Sigmoid colon (tissue), 7 donors: ENCODE measurements around the gene RIMBP2. TPM values are rescaled to one million over a fixed set of nuclear protein-coding genes. Genes with fewer than 3 reads are reported as not detected.

Experiments used
- DNase-seq: peaks from one replicate; pipeline ENCODE4 v3.0.0-alpha.2; 2019
- H3K27ac ChIP-seq, 4 donors: fragments of 200-600 bp; sonication (generic); one replicate each; pipeline ENCODE4 v1.5.1; 2016 to 2019; ENCODE audit warnings: mild to moderate bottlenecking in 1 of 4
- H3K27me3 ChIP-seq, 3 donors: fragments of 200-600 bp; sonication (generic); one replicate each; pipeline ENCODE4 v1.5.1; 2019; ENCODE audit warnings: mild to moderate bottlenecking in 1 of 3
- H3K36me3 ChIP-seq, 4 donors: fragments of 200-600 bp; sonication (generic); one replicate each; pipeline ENCODE4 v1.5.1; 2016 to 2019
- H3K4me1 ChIP-seq, 4 donors: fragments of 200-600 bp; sonication (generic); one replicate each; pipeline ENCODE4 v1.5.1; 2017 to 2019
- H3K4me3 ChIP-seq, 4 donors: fragments of 200-600 bp; sonication (generic); one replicate each; pipeline ENCODE4 v1.5.1; 2017 to 2019; ENCODE audit warnings: mild to moderate bottlenecking in 2 of 4, moderate library complexity in 1 of 4
- H3K9me3 ChIP-seq, 4 donors: fragments of 200-600 bp in 3 of 4; sonication (generic) in 3 of 4; one replicate each; pipeline versions ENCODE4 v1.5.1 to v1.6.1; 2013 to 2019
- CTCF ChIP-seq, 4 experiments: fragments of 450-650 bp in 3 of 4; fragments of 200-600 bp in 1 of 4; IDR thresholded peaks; one replicate each; pipeline ENCODE4 v1.5.1; 2016 to 2019; ENCODE audit warnings: antibody characterized with exemption in 4 of 4, mild to moderate bottlenecking in 3 of 4, moderate library complexity in 2 of 4
- EP300 ChIP-seq, 4 donors: sonication (generic); formaldehyde crosslinking; IDR thresholded peaks; one replicate each; pipeline ENCODE4 v1.6.1; 2017; ENCODE audit warnings: antibody characterized with exemption in 4 of 4
- POLR2A ChIP-seq, 2 donors: fragments of 450-650 bp; IDR thresholded peaks; one replicate each; pipeline ENCODE4 v1.6.1; 2016; ENCODE audit warnings: antibody characterized with exemption in 2 of 2, mild to moderate bottlenecking in 2 of 2, moderate library complexity in 2 of 2
- POLR2AphosphoS5 ChIP-seq, 4 donors: sonication (generic); formaldehyde crosslinking; IDR thresholded peaks; one replicate each; pipeline ENCODE4 v1.6.1; 2017; ENCODE audit warnings: antibody characterized with exemption in 4 of 4
- WGBS, 2 donors: extraction: QIAGEN DNeasy Blood & Tissue Kit; methylation state at CpG; one replicate each; pipeline ENCODE4 v1.1.7; 2013; 5-methylcytosine and 5-hydroxymethylcytosine counted together
- intact Hi-C: fragments of 100-400 bp; cut with DNase I; formaldehyde crosslinking; loops from one replicate; pipeline ENCODE4 v1.15.1; 2023
- polyA plus RNA-seq, 3 donors: library from polyadenylated mRNA; stranded (reverse); fragments of 200-250 nt; gene quantifications; one replicate each; pipeline ENCODE4 v1.2.3, GENCODE V29; 2013
- total RNA-seq, 4 donors: library from RNA; depleted of rRNA; stranded (reverse); fragments of >200 nt; gene quantifications; one replicate each; pipeline ENCODE4 v1.1.0, GENCODE V29; 2016
- donor health status: healthy with polysubstance abuse.
- donor health status: Bipolar disorder and iron deficiency.
- donor health status: healthy.

RIMBP2 gene
- total and polyA plus RNA-seq, 7 donors: under 0.01 to 5.5 (median 1.4) TPM

GRCh38 chr12:130614530-130614905 is 101.6 kb downstream of the RIMBP2 start:
- Histone ChIP-seq H3K9me3 (no peaks in the 10 kb centered on the region), H3K4me1 (no peaks in the 10 kb centered on the region), H3K27me3 (no peaks in the 10 kb centered on the region), H3K36me3 (no peaks in the 10 kb centered on the region), H3K27ac (no peak overlapping the region), H3K4me3 (no peak overlapping the region)
- intact Hi-C loops: no loop called here
- no peak for DNase-seq
- WGBS, 2 donors: 88 to 95% methylated on average over 5 of the region's 5 CpGs
- no peak for TF ChIP-seq EP300 (IDR thresholded peaks at IDR 0.05)
- no peak for TF ChIP-seq CTCF (IDR thresholded peaks at IDR 0.05)
- no peak for TF ChIP-seq POLR2A (IDR thresholded peaks at IDR 0.05)
- TF ChIP-seq POLR2AphosphoS5 (IDR thresholded peaks at IDR 0.05): no peak

GRCh38 chr12:130613831-130614529 is 102.1 kb downstream of the RIMBP2 start:
- no peaks in the 10 kb centered on the region for H3K27me3 ChIP-seq
- H3K27ac ChIP-seq: no peak overlapping the region
- WGBS, 2 donors: 81 to 89% methylated on average over 14 of the region's 14 CpGs
- no peak for DNase-seq
- H3K4me1 ChIP-seq: no peaks in the 10 kb centered on the region
- H3K4me3 ChIP-seq: no peak overlapping the region
- intact Hi-C loops: no loop called here
- no peaks in the 10 kb centered on the region for H3K9me3 ChIP-seq
- TF ChIP-seq CTCF (IDR thresholded peaks at IDR 0.05) (no peak), EP300 (IDR thresholded peaks at IDR 0.05) (no peak), POLR2AphosphoS5 (IDR thresholded peaks at IDR 0.05) (no peak), POLR2A (IDR thresholded peaks at IDR 0.05) (no peak)
- H3K36me3 ChIP-seq: no peaks in the 10 kb centered on the region

- H3K27me3 ChIP-seq: no peaks in the 10 kb centered on the region
- TF ChIP-seq CTCF (IDR thresholded peaks at IDR 0.05) (no peak), POLR2AphosphoS5 (IDR thresholded peaks at IDR 0.05) (no peak), POLR2A (IDR thresholded peaks at IDR 0.05) (no peak), EP300 (IDR thresholded peaks at IDR 0.05) (no peak)
- no peaks in the 10 kb centered on the region for H3K36me3 ChIP-seq
- H3K4me3 ChIP-seq: no peak overlapping the region
- H3K27ac ChIP-seq: no peak overlapping the region
- DNase-seq: peak; percentile 40
- intact Hi-C loops: no loop called here
- no peaks in the 10 kb centered on the region for H3K4me1 ChIP-seq
- H3K9me3 ChIP-seq: no peaks in the 10 kb centered on the region
- 91 to 96% methylated on average over 14 of the region's 14 CpGs for WGBS, 2 donors
Measured at GRCh38 chr12:130613131-130613530, 103.0 kb downstream of the RIMBP2 start.

- intact Hi-C loops: no loop called here
- no peaks in the 10 kb centered on the region for H3K4me1 ChIP-seq
- 91 to 92% methylated on average over 39 of the region's 39 CpGs for WGBS, 2 donors
- peak; percentile 53 for DNase-seq
- no peaks in the 10 kb centered on the region for H3K9me3 ChIP-seq
- H3K27ac ChIP-seq: no peak overlapping the region
- no peak for TF ChIP-seq POLR2AphosphoS5 (IDR thresholded peaks at IDR 0.05)
- TF ChIP-seq POLR2A (IDR thresholded peaks at IDR 0.05): no peak
- no peak for TF ChIP-seq EP300 (IDR thresholded peaks at IDR 0.05)
- TF ChIP-seq CTCF (IDR thresholded peaks at IDR 0.05): no peak
- H3K27me3 ChIP-seq: no peaks in the 10 kb centered on the region
- no peak overlapping the region for H3K4me3 ChIP-seq
- no peaks in the 10 kb centered on the region for H3K36me3 ChIP-seq
Measured at GRCh38 chr12:130611026-130611905, 104.8 kb downstream of the RIMBP2 start.
